Gastrocnemius medialis (tissue), 4 donors: ENCODE data around the gene TRIM7. TPM values are rescaled to one million over a fixed set of nuclear protein-coding genes. Genes with fewer than 3 reads are reported as not detected.
A peak's percentile ranks its signal among the peaks of the same experiment; 100 is the strongest.

Experiments used
- ATAC-seq, 2 donors: fragments of 150-250 bp; one replicate each; pipeline ENCODE4 v1.9.1; 2016
- DNase-seq, 2 donors: peaks; one replicate each; pipeline ENCODE4 v3.0.0-alpha.2; 2019
- H3K27ac ChIP-seq, 4 donors: fragments of 200-600 bp; sonication (generic); 1 replicate in 1 of 4; 2 replicates in 3 of 4; pipeline ENCODE4 v1.5.1; 2016 to 2018; ENCODE audit warnings: mild to moderate bottlenecking in 2 of 4, moderate library complexity in 1 of 4
- H3K27me3 ChIP-seq, 3 donors: fragments of 200-600 bp; sonication (generic) in 2 of 3; 1 replicate in 1 of 3; 2 replicates in 2 of 3; pipeline versions ENCODE4 v1.5.1 to v1.6.0; 2016 to 2019; ENCODE audit warnings: mild to moderate bottlenecking in 1 of 3, moderate library complexity in 1 of 3
- H3K36me3 ChIP-seq, 2 donors: fragments of 200-600 bp; sonication (generic) in 1 of 2; one replicate each; pipeline ENCODE4 v1.5.1; 2017 to 2018
- H3K4me1 ChIP-seq, 2 donors: fragments of 200-600 bp; sonication (generic) in 1 of 2; one replicate each; pipeline ENCODE4 v1.5.1; 2016 to 2017; ENCODE audit warnings: mild to moderate bottlenecking in 2 of 2
- H3K4me3 ChIP-seq, 4 donors: fragments of 200-600 bp; sonication (generic) in 3 of 4; 1 replicate in 1 of 4; 2 replicates in 3 of 4; pipeline ENCODE4 v1.5.1; 2016 to 2019; ENCODE audit warnings: mild to moderate bottlenecking in 2 of 4
- H3K9me3 ChIP-seq, 3 donors: fragments of 200-600 bp; sonication (generic) in 2 of 3; 1 replicate in 1 of 3; 2 replicates in 2 of 3; pipeline ENCODE4 v1.5.1; 2016 to 2019
- POLR2A ChIP-seq, 2 donors: fragments of 450-650 bp; IDR thresholded peaks; one replicate each; pipeline ENCODE4 v1.6.1; 2017; ENCODE audit warnings: antibody characterized with exemption in 2 of 2, mild to moderate bottlenecking in 2 of 2, moderate library complexity in 2 of 2
- in situ Hi-C, 4 donors: fragments of 200-750 bp; cut with MboI; loops; one replicate each; pipeline versions ENCODE4 v1.15.0 to v1.8.0; 2017; ENCODE audit warnings: low sequenced_read_pairs in 4 of 4
- intact Hi-C: fragments of 100-400 bp; cut with DNase I; formaldehyde crosslinking; loops from one replicate; pipeline ENCODE4 v1.15.1; 2023; ENCODE audit warnings: low total_unique reads
- total RNA-seq, 4 donors: library from RNA; depleted of rRNA; stranded (reverse); fragments of >200 nt; gene quantifications; one replicate each; pipeline versions ENCODE4 v1.1.0 to v1.2.3, GENCODE V29; 2016
- TF ChIP-seq, protein P1 (sequence below), 5 experiments: fragments of 450-650 bp in 3 of 5; fragments of 200-600 bp in 2 of 5; sonication (generic) in 2 of 5; IDR thresholded peaks in 4 of 5; conservative IDR thresholded peaks in 1 of 5; 1 replicate in 4 of 5; 2 replicates in 1 of 5; pipeline ENCODE4 v1.5.1; 2016 to 2019; ENCODE audit warnings: antibody characterized with exemption in 5 of 5, mild to moderate bottlenecking in 3 of 5, moderate library complexity in 3 of 5

The TRIM7 gene
- total RNA-seq, 4 donors from 2014 or later, result 27.9 to 58.4 (median 47.1) TPM

DNA sequence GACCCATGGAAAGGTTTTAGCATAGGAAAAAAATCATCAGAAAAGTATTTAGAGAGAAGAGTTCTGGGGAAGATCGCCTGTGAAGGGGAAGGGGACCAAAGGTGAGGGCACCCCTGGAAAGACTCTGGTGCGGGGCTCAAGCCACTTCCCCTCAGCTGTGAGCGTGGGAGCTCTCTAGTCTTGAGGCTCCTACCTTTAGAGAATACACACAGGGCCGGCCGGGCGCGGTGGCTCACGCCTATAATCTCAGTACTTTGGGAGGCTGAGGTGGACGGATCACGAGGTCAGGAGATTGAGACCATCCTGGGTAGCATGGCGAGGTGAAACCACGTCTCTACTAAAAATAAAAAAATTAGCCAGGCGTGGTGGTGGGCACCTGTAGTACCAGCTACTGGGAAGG, 25.0 kb upstream of the TRIM7 start:
- in situ Hi-C loops (no loop called here), intact Hi-C loops (no loop called here)
- Histone ChIP-seq H3K9me3 (no peaks in the 10 kb centered on the region), H3K27ac (no peak overlapping the region), H3K4me3 (no peak overlapping the region), H3K27me3 (no peaks in the 10 kb centered on the region), H3K4me1 (peaks cover 12 to 15% of the 10 kb centered on the region in 2 donors), H3K36me3 (peaks cover 0 to 47% of the 10 kb centered on the region in 2 donors)
- ATAC-seq (no peak), DNase-seq (no peak)
- TF ChIP-seq, protein P1, sequence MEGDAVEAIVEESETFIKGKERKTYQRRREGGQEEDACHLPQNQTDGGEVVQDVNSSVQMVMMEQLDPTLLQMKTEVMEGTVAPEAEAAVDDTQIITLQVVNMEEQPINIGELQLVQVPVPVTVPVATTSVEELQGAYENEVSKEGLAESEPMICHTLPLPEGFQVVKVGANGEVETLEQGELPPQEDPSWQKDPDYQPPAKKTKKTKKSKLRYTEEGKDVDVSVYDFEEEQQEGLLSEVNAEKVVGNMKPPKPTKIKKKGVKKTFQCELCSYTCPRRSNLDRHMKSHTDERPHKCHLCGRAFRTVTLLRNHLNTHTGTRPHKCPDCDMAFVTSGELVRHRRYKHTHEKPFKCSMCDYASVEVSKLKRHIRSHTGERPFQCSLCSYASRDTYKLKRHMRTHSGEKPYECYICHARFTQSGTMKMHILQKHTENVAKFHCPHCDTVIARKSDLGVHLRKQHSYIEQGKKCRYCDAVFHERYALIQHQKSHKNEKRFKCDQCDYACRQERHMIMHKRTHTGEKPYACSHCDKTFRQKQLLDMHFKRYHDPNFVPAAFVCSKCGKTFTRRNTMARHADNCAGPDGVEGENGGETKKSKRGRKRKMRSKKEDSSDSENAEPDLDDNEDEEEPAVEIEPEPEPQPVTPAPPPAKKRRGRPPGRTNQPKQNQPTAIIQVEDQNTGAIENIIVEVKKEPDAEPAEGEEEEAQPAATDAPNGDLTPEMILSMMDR (IDR thresholded peaks at IDR 0.05 in 4 of 5, conservative IDR thresholded peaks at IDR 0.05 in 1 of 5), result no peak
- no peak for TF ChIP-seq POLR2A (IDR thresholded peaks at IDR 0.05)

GRCh38 chr5:181224390-181225229, 19.6 kb upstream of the TRIM7 start:
- TF ChIP-seq, protein P1 (IDR thresholded peaks at IDR 0.05 in 4 of 5, conservative IDR thresholded peaks at IDR 0.05 in 1 of 5), result no peak
- no peak for TF ChIP-seq POLR2A (IDR thresholded peaks at IDR 0.05)
- Histone ChIP-seq H3K4me3 (peak overlapping the region; percentile 76 to 95 (median 78)), H3K27me3 (no peaks in the 10 kb centered on the region), H3K36me3 (peaks cover 0 to 11% of the 10 kb centered on the region in 2 donors), H3K4me1 (peaks cover 21 to 23% of the 10 kb centered on the region in 2 donors), H3K9me3 (no peaks in the 10 kb centered on the region), H3K27ac (peak overlapping the region; percentile 90 to 97 (median 92))
- DNase-seq (no peak), ATAC-seq (no peak)
- intact Hi-C loops, result no loop called here
- in situ Hi-C loops, result no loop called here

DNA sequence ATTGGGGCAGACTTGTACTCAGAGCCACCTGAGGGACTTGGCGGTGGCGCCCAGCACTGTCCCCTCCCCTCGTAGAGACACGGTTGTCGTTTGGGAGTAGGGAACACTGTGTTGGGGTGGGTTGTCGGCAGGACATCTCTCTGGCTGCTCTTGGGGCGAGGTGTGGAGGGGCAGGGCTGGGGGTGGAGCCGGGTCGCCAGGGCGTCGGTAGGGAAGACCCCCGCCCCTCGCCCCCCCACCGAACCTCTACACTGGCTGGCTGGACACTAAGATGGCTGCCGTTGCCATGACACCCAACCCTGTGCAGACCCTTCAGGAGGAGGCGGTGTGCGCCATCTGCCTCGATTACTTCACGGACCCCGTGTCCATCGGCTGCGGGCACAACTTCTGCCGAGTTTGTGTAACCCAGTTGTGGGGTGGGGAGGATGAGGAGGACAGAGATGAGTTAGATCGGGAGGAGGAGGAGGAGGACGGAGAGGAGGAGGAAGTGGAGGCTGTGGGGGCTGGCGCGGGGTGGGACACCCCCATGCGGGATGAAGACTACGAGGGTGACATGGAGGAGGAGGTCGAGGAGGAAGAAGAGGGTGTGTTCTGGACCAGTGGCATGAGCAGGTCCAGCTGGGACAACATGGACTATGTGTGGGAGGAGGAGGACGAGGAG, 18.9 kb upstream of the TRIM7 start:
- in situ Hi-C loops, result no loop called here

GRCh38 chr5:181223058-181223728, 18.2 kb upstream of the TRIM7 start, which contains the start of gene TRIM41:
TSS of gene TRIM41 (plus strand) at chr5:181223281. CDS start at chr5:181224000, 719 bp downstream.
- peak within 1 kb of the TSS; percentile 90 to 97 (median 92) for H3K27ac ChIP-seq
- peak within 1 kb of the TSS; percentile 76 to 95 (median 78) for H3K4me3 ChIP-seq
- H3K27me3 ChIP-seq, result no peaks in the 10 kb centered on the region
- H3K9me3 ChIP-seq, result no peaks in the 10 kb centered on the region
- TF ChIP-seq, protein P1 (IDR thresholded peaks at IDR 0.05 in 4 of 5, conservative IDR thresholded peaks at IDR 0.05 in 1 of 5), result peak in 1 of 5 experiments; percentile 3
- TF ChIP-seq POLR2A (IDR thresholded peaks at IDR 0.05), result peak; percentile 88 to 95
- in situ Hi-C loops, result no loop called here
- DNase-seq (peak; percentile 98 to 99), ATAC-seq (peak; percentile 82)
- intact Hi-C loops, result loop anchor here (1.0 kb wide), 3 partner anchors 21 to 38 kb away; partner anchors contain the start of gene TRIM52
- H3K4me1 ChIP-seq, result peaks cover 23 to 26% of the 10 kb centered on the region in 2 donors
- H3K36me3 ChIP-seq, result peaks cover 0 to 6% of the 10 kb centered on the region in 2 donors

More for the DNA sequence above, 18.9 kb upstream of the TRIM7 start:
- TF ChIP-seq POLR2A (IDR thresholded peaks at IDR 0.05), result no peak
- TF ChIP-seq, protein P1 (IDR thresholded peaks at IDR 0.05 in 4 of 5, conservative IDR thresholded peaks at IDR 0.05 in 1 of 5), result no peak
- peaks cover 0 to 6% of the 10 kb centered on the region in 2 donors for H3K36me3 ChIP-seq
- no peaks in the 10 kb centered on the region for H3K27me3 ChIP-seq
- DNase-seq (no peak), ATAC-seq (peak in 1 of 2 donors; percentile 0)
- peak overlapping the region; percentile 90 to 97 (median 92) for H3K27ac ChIP-seq
- intact Hi-C loops, result loop anchor here (1.0 kb wide), 3 partner anchors 20 to 37 kb away; partner anchors contain the start of gene TRIM52
- peaks cover 21 to 23% of the 10 kb centered on the region in 2 donors for H3K4me1 ChIP-seq
- H3K4me3 ChIP-seq, result peak overlapping the region; percentile 76 to 95 (median 78)
- H3K9me3 ChIP-seq, result no peaks in the 10 kb centered on the region
